OCI-LY3 (cell line): ENCODE measurements around the gene UBAP1.

Source experiments
- H2AFZ ChIP-seq: fragments of 200-600, 300-600 bp; shearing (Covaris generic); 2 replicates; pipeline ENCODE4 v1.6.0; 2014; ENCODE audit warnings: antibody characterized with exemption, low read depth, low read length
- H3K27ac ChIP-seq: fragments of 200-600, 300-600 bp; sonication (generic); 2 replicates; pipeline ENCODE4 v1.5.1; 2014; ENCODE audit warnings: mild to moderate bottlenecking, low read length, moderate library complexity, mixed read lengths
- H3K27me3 ChIP-seq: fragments of 200-600, 300-600 bp; sonication (generic); 2 replicates; pipeline ENCODE4 v1.6.1; 2014; ENCODE audit warnings: low read depth, low read length, mixed read lengths
- H3K36me3 ChIP-seq: fragments of 200-600, 300-600 bp; sonication (generic); replicated peaks from 2 replicates; pipeline ENCODE3; 2014; ENCODE audit warnings: low read depth, low read length, mixed read lengths
- H3K4me1 ChIP-seq: fragments of 300-600, 200-600 bp; sonication (generic); 2 replicates; pipeline ENCODE4 v1.6.1; 2014; ENCODE audit warnings: low read length, mixed read lengths
- H3K4me2 ChIP-seq: fragments of 200-600, 300-600 bp; sonication (generic); 2 replicates; pipeline ENCODE4 v1.6.1; 2014; ENCODE audit warnings: low read length, mixed read lengths
- H3K4me3 ChIP-seq: fragments of 300-600, 200-600 bp; sonication (generic); 2 replicates; pipeline ENCODE4 v1.5.1; 2014; ENCODE audit warnings: antibody characterized with exemption, mild to moderate bottlenecking, low read length, moderate library complexity
- H3K79me2 ChIP-seq: fragments of 300-600, 200-600 bp; shearing (Covaris generic); 2 replicates; pipeline ENCODE4 v1.6.1; 2014; ENCODE audit warnings: mild to moderate bottlenecking, low read length, mixed read lengths
- H3K9ac ChIP-seq: fragments of 300-600, 200-600 bp; shearing (Covaris generic); 2 replicates; pipeline ENCODE4 v1.6.0; 2014; ENCODE audit warnings: mild to moderate bottlenecking, low read length, moderate library complexity
- H3K9me3 ChIP-seq: fragments of 200-600, 300-600 bp; shearing (Covaris generic); 2 replicates; pipeline ENCODE4 v1.6.1; 2014; ENCODE audit warnings: low read length, mixed read lengths; ENCODE audit not compliant: insufficient read depth
- H4K20me1 ChIP-seq: fragments of 200-600, 300-600 bp; sonication (generic); 2 replicates; pipeline ENCODE4 v1.6.1; 2016; ENCODE audit warnings: low read length, mixed read lengths; ENCODE audit not compliant: insufficient read depth
- CTCF ChIP-seq: fragments of 200-600, 300-600 bp; sonication (generic); IDR thresholded peaks from 2 replicates; pipeline ENCODE4 v1.5.1; 2014; ENCODE audit warnings: antibody characterized with exemption, low read length, low read depth
- EZH2phosphoT487 ChIP-seq: fragments of 200-600 bp; shearing (Covaris generic); IDR thresholded peaks from 2 replicates; pipeline ENCODE4 v1.6.1; 2018; ENCODE audit warnings: antibody characterized with exemption, mixed run types, low read depth

The UBAP1 gene

GRCh38 chr9:34227445-34227844 is 48.6 kb downstream of the UBAP1 start:
- Histone ChIP-seq H3K27ac (no peak overlapping the region), H3K9ac (no peak overlapping the region), H2AFZ (no peak overlapping the region), H3K36me3 (no peaks in the 10 kb centered on the region), H3K27me3 (no peaks in the 10 kb centered on the region), H3K4me2 (no peak overlapping the region), H3K4me3 (no peak overlapping the region), H3K4me1 (no peaks in the 10 kb centered on the region), H3K79me2 (peaks cover 16% of the 10 kb centered on the region), H3K9me3 (no peaks in the 10 kb centered on the region), H4K20me1 (peaks cover 17% of the 10 kb centered on the region; the same call in 1 of the 2 replicates)
- TF ChIP-seq EZH2phosphoT487 (no peak), CTCF (no peak)

GRCh38 chr9:34230556-34230955 is 51.7 kb downstream of the UBAP1 start:
- H3K9ac ChIP-seq = no peak overlapping the region
- peaks cover 6% of the 10 kb centered on the region; the same call in 1 of the 2 replicates for H4K20me1 ChIP-seq
- H3K4me2 ChIP-seq = no peak overlapping the region
- H3K27me3 ChIP-seq = no peaks in the 10 kb centered on the region
- no peaks in the 10 kb centered on the region for H3K4me1 ChIP-seq
- H3K36me3 ChIP-seq = no peaks in the 10 kb centered on the region
- H3K9me3 ChIP-seq = no peaks in the 10 kb centered on the region
- TF ChIP-seq CTCF = no peak
- no peak for TF ChIP-seq EZH2phosphoT487
- H3K4me3 ChIP-seq = no peak overlapping the region
- no peak overlapping the region for H3K27ac ChIP-seq
- peaks cover 7% of the 10 kb centered on the region for H3K79me2 ChIP-seq
- no peak overlapping the region for H2AFZ ChIP-seq

- no peak overlapping the region for H3K27ac ChIP-seq
- no peaks in the 10 kb centered on the region for H3K27me3 ChIP-seq
- no peak for TF ChIP-seq CTCF
- TF ChIP-seq EZH2phosphoT487 = no peak
- H3K4me3 ChIP-seq = no peak overlapping the region
- no peak overlapping the region for H3K4me2 ChIP-seq
- H3K79me2 ChIP-seq = peaks cover 4% of the 10 kb centered on the region
- H4K20me1 ChIP-seq = peaks cover 9% of the 10 kb centered on the region; the same call in 1 of the 2 replicates
- H3K4me1 ChIP-seq = no peaks in the 10 kb centered on the region
- no peaks in the 10 kb centered on the region for H3K9me3 ChIP-seq
- no peak overlapping the region for H2AFZ ChIP-seq
- H3K36me3 ChIP-seq = peaks cover 10% of the 10 kb centered on the region
- H3K9ac ChIP-seq = no peak overlapping the region
Measured at GRCh38 chr9:34232201-34232600, 53.4 kb downstream of the UBAP1 start.

GRCh38 chr9:34233672-34234071 is 54.8 kb downstream of the UBAP1 start:
- H3K79me2 ChIP-seq = peaks cover under 1% of the 10 kb centered on the region; the same call in 1 of the 2 replicates

More at GRCh38 chr9:34233672-34234071, 54.8 kb downstream of the UBAP1 start:
- H3K4me3 ChIP-seq = no peak overlapping the region
- H3K27ac ChIP-seq = no peak overlapping the region
- no peaks in the 10 kb centered on the region for H3K4me1 ChIP-seq
- H3K9ac ChIP-seq = no peak overlapping the region
- H2AFZ ChIP-seq = no peak overlapping the region
- no peaks in the 10 kb centered on the region for H3K9me3 ChIP-seq
- H4K20me1 ChIP-seq = peaks cover 6% of the 10 kb centered on the region; the same call in 1 of the 2 replicates
- H3K36me3 ChIP-seq = peaks cover 15% of the 10 kb centered on the region
- H3K4me2 ChIP-seq = no peak overlapping the region
- TF ChIP-seq CTCF = no peak
- no peak for TF ChIP-seq EZH2phosphoT487
- no peaks in the 10 kb centered on the region for H3K27me3 ChIP-seq
